Measurements from ENCODE around the gene CILP2. TPM values are rescaled to one million over a fixed set of nuclear protein-coding genes. Genes with fewer than 3 reads are reported as not detected.

Gene CILP2
- total RNA-seq, 3 donors from 2014 or later, result 0.09 TPM; not detected in 2

- no peak for TF ChIP-seq CTCF (IDR thresholded peaks at IDR 0.05)
- Histone ChIP-seq H3K4me3 (no peak overlapping the region), H3K9me3 (no peaks in the 10 kb centered on the region), H3K36me3 (ENCODE audit: low read depth) (no peaks in the 10 kb centered on the region), H3K4me1 (ENCODE audit: low read depth) (peaks cover 6% of the 10 kb centered on the region)
- ATAC-seq (peak; percentile 72), DNase-seq (peak in 1 of 3 donors; percentile 48)
- intact Hi-C loops (cut with DNase I, micrococcal nuclease), result no loop called here
Measured at GRCh38 chr19:19591133-19591825, 53.2 kb downstream of the CILP2 start.

DNA sequence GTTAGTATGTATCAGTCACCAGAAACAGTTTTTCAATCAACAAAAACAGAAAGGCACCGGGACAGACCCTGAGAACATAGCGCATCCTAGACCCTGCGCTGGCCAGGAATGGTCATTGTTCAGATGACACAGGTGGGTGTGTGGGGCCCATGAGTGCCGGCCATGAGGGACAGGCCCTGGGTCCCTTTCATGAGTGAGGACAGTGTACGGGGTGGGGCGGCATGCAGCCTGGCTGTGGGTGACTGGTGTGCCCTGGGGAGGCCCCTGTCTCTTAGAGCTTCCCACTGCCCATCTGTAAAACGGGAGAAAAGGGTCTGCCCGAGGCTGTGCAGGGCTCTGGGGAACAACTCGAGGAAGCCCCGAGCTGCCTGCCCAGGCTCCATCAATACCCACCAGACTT is 54.6 kb downstream of the CILP2 start:
- no peak overlapping the region for H3K4me3 ChIP-seq
- peaks cover 6% of the 10 kb centered on the region for H3K4me1 ChIP-seq (ENCODE audit: low read depth)
- TF ChIP-seq CTCF (IDR thresholded peaks at IDR 0.05), result no peak
- intact Hi-C loops (cut with DNase I, micrococcal nuclease), result no loop called here
- DNase-seq (no peak), ATAC-seq (no peak)
- H3K9me3 ChIP-seq, result no peaks in the 10 kb centered on the region
- no peaks in the 10 kb centered on the region for H3K36me3 ChIP-seq (ENCODE audit: low read depth)

DNA sequence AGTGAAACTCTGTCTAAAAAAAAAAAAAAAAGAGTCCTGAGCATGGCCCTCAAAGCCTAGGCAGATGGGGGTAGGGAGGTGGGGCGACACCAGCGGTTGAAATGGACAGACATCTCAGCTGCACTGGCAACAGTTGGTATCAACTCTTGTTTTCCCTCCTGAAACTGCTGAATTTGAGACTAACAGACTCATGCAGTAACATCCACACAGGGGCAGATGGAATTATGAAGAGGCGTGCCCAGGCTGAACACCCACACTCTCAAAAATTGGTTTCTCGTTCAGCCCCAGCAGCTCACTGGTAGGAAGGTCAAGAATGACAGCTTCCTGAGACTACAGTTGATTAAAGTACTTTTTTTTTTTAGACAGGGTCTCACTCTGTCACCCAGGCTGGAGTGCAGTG is 56.3 kb downstream of the CILP2 start:
- DNase-seq (no peak), ATAC-seq (no peak)
- no peaks in the 10 kb centered on the region for H3K36me3 ChIP-seq (ENCODE audit: low read depth)
- no peak for TF ChIP-seq CTCF (IDR thresholded peaks at IDR 0.05)
- H3K4me3 ChIP-seq, result no peak overlapping the region
- intact Hi-C loops (cut with DNase I, micrococcal nuclease), result no loop called here
- peaks cover 6% of the 10 kb centered on the region for H3K4me1 ChIP-seq (ENCODE audit: low read depth)
- no peaks in the 10 kb centered on the region for H3K9me3 ChIP-seq

GRCh38 chr19:19595171-19595701 is 57.2 kb downstream of the CILP2 start:
- Histone ChIP-seq H3K4me1 (ENCODE audit: low read depth) (peaks cover 6% of the 10 kb centered on the region), H3K36me3 (ENCODE audit: low read depth) (no peaks in the 10 kb centered on the region), H3K9me3 (no peaks in the 10 kb centered on the region), H3K4me3 (no peak overlapping the region)
- no peak for TF ChIP-seq CTCF (IDR thresholded peaks at IDR 0.05)
- DNase-seq, result peak in 1 of 3 donors; percentile 46
- ATAC-seq, result peak; percentile 55
- intact Hi-C loops (cut with DNase I, micrococcal nuclease), result no loop called here

Other genes with a start within 250 kb of the CILP2 start
- 10 to 100 TPM; 41.0 to 46.7 (median 45.9) TPM for gene SUGP1, start 217.8 kb upstream of the CILP2 start, total RNA-seq
- gene MAU2, start 217.4 kb upstream of the CILP2 start, total RNA-seq, result 10 to 100 TPM; 49.8 to 71.1 (median 70.6) TPM
- 100 to 1,000 TPM in 2 of 3 donors, 10 to 100 TPM in 1; 89.3 to 117 (median 107) TPM for gene GATAD2A, start 132.6 kb upstream of the CILP2 start, total RNA-seq
- gene TSSK6, start 22.7 kb upstream of the CILP2 start, total RNA-seq, result 1 to 10 TPM; 1.8 to 2.5 (median 2.3) TPM
- 100 to 1,000 TPM; 347 to 437 (median 348) TPM for gene NDUFA13, start 22.0 kb upstream of the CILP2 start, total RNA-seq
- 10 to 100 TPM in 2 of 3 donors, 1 to 10 TPM in 1; 6.0 to 12.6 (median 10.6) TPM for gene YJEFN3, start 9.4 kb upstream of the CILP2 start, total RNA-seq
- gene PBX4, start 80.4 kb downstream of the CILP2 start, total RNA-seq, result 1 to 10 TPM; 2.8 to 6.2 (median 4.6) TPM
- gene LPAR2, start 90.0 kb downstream of the CILP2 start, total RNA-seq, result 10 to 100 TPM; 10.9 to 30.0 (median 17.1) TPM
- gene GMIP, start 105.4 kb downstream of the CILP2 start, total RNA-seq, result 10 to 100 TPM; 18.1 to 35.5 (median 33.1) TPM
- gene ATP13A1, start 125.4 kb downstream of the CILP2 start, total RNA-seq, result 10 to 100 TPM; 56.1 to 71.9 (median 58.1) TPM
- 10 to 100 TPM; 11.4 to 15.6 (median 14.6) TPM for gene ZNF101, start 130.6 kb downstream of the CILP2 start, total RNA-seq
- gene ZNF14, start 194.8 kb downstream of the CILP2 start, total RNA-seq, result 1 to 10 TPM; 2.6 to 7.6 (median 2.8) TPM